Measurements from ENCODE around the gene PRICKLE1.
A peak's percentile ranks its signal among the peaks of the same experiment; 100 is the strongest.

The PRICKLE1 gene

DNA sequence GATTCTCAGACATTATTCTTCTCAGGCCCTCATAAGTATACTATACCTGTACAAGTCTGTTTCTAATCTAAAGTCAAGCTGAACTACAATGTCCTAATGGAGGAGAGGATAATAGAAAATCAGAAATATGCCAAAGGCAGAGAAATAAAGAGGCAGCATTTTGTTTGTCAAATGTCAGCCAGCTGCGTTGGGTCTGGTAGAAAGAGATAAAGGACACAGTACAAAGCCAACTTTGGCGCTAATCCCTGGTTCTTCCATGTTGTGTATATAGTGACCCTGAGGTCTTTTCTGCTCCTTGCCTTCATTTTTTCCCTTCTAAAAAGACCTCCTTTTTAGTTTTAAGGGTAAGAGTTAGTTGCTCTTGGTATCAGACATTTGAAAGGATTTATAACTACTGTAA, 103.1 kb downstream of the PRICKLE1 start:
- DNase-seq: no peak

DNA sequence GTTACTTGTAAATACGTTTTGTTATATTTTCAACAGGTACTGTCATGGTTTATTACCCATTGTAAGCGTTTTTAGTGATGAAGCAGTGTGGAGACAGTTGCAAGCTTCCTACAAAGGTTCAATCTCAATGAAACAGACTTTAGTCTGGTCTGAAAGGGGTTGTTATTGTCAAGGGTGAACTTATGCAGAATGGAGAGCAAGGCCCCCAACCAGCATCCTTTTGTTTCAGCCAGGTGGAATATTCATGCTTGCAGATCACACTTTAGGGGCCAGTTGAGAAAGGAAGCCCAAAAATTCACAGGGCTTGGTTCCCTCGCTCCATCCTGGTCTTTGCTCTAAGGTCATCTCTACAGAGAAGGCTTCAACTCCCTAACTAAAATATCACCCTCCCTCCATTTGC, 103.7 kb downstream of the PRICKLE1 start:
- DNase-seq: no peak

DNA sequence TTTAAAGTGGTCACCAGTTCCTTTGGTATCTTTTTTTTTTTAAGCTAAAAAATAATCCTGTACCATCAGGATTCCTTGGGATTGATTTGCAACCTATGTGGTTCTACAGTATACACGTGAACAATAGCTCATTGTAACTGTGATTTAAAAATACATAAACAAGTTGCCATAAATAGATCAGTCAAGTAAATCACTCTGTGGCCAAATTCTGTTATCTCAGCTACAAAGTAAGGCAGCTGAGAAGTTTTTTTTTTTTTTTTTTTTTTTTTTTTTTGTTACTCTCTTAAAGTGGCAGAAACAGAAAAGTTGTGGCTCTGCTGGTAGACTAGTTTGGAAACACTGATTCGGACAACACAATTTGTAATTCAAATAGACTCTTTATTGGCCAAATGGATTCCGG, 104.5 kb downstream of the PRICKLE1 start:
- DNase-seq: no peak

DNA sequence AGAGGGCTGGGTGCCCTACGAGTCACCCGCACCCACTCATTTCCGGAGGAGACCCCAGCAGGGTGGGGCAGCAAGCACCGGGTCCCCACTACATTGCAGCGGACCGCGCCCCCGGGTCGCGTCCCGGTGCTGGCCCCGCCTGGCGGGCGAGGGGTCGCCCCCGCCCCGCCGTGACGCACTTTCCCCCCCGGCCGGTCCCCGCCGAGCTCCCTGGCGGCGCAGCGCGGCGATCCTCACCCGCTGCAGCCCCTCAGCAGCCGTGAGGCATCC, 106.1 kb downstream of the PRICKLE1 start:
- DNase-seq: no peak

DNA sequence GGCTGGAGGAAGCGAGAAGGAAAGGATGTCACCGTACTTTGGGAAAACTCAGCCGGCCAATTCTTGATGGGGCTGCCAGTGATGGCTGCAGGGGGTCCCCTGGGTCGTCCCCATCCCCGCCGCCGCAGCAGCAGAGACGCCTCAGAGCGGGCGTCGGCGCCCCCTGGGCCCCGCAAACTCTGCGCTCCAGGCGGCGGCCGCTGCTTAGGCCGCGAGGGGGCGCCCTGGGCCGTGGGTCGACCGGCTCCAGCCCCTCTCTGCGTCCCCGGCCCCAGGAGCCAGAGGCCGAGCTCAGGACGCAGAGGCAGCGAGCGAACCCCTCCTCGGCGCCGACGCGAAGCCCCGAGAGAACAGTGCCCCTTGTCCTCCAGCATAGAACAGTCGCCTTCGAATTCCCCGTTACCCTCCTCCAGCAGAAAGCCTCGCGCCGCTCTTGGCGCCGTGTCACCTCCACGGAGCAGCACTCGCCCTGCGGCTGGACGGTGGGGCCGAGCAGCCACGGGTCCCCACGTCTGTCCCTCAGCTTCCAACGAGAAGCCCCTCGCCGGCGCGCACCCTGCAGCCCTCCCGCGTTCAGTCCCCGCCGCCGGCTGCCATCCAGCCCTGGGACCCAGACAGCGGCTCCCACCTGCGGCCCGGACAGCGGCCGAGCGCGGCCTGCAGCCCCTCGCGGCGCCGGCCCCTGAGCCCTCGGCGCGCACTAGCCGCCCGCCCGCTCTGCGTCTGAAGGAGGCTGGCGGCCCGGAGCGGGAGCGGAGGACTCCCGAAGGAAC, 106.6 kb downstream of the PRICKLE1 start:
- peak; percentile 94 for DNase-seq

DNA sequence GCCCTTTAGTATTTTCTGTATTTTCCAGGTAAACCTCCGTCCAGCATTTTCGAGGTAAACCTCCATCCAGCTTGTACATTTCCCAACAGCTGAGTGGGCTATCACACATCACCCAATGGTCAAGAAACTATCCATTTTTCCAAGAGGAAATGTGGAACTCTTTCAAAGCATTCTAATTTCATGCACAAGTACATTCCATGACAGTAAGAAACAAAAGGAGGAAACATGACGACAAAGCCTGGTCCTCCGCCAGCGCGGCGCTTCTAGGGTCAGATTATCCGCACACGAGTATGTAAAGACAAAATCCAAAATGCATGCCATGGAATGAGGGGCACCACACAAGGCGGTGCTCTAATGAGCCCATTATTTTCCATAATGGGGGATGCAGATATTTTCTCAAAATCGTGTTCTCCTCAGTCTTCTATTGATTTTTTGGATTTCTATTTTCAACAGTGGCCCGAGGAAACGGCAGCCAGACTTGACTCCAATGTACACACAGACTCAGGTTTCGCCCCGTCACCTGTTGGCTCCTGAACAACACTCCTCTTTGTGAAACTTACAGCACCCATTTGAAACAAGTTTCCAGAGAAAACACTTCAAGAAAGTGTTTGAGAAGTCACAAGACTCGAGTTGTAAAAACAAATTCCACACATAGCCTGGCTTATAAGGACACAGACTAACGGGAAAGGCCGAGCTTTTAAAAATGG, 107.4 kb downstream of the PRICKLE1 start:
- peak; percentile 74 for DNase-seq

DNA sequence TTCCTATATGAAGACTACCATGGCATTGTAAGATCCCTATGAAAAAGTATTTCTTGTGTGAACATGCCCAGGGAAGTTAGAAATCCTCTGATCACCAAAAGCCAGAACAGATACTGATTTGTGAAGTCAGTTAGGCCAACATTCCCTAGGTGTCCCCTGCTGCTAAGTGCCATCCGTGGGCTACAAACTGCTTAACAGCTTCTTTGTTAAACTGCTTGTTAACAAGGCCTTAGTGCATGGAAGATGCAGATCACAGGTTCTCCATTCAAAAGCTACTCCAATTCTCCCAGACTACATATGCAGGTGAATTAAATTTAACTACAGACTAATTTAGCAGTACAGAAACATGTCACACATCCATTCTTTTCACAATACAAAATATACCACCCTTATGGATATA, 108.2 kb downstream of the PRICKLE1 start:
- no peak for DNase-seq

DNA sequence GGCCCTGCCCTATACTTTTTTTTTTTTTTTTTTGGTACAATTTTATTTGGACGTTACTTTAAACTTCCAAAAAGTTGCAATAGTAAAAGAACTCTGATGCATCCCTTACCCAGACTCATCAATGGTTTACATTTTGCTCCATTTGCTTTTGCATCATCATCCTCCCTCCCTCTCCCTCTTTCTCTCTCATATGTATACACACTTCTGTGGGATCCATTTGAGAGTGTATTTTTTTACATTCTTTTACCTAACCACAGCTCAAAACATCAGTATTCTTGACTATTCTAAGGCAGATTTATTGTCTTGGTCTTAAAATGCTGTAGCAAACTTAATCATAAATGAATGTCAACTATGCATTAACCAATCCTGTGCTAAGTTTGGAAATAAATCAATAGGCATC, 111.6 kb downstream of the PRICKLE1 start:
- DNase-seq: no peak

DNA sequence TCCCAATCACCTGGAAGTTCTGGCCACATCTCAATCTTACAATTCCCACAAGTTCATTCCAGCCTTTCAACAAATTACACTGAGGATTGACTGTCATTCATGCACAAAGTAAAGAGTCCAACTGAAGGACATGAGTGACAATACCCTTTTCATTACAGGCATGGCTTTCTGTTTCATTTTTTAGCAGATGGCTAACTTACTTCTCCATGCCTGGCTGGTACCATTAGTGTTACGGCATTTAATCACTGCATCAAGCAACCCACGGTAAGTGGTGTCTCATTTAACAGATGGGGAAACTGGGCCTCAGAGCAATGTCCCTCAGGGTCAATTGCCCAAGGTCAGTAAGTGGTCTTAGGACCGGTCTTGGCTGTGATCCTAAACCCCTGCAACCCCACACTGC, 114.4 kb downstream of the PRICKLE1 start:
- peak; percentile 61 for DNase-seq

DNA sequence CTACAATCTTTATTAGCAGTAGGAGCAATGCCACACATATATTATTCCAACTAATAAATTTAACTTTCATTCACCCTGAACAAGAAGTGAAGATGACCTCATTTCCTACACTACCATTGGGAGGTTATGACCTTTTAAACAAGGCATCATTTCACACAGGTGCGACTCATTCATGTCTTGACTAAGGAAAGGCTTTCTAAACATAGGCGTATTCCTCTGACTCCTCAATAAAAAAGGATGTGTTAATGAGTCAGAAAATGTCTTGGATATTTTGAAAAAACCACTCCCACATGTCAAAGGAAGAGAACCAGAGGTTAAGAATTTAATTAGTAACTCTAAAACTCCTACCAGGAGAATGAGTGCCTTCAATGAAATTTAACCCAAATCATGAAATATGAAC, 115.2 kb downstream of the PRICKLE1 start:
- peak; percentile 42 for DNase-seq

DNA sequence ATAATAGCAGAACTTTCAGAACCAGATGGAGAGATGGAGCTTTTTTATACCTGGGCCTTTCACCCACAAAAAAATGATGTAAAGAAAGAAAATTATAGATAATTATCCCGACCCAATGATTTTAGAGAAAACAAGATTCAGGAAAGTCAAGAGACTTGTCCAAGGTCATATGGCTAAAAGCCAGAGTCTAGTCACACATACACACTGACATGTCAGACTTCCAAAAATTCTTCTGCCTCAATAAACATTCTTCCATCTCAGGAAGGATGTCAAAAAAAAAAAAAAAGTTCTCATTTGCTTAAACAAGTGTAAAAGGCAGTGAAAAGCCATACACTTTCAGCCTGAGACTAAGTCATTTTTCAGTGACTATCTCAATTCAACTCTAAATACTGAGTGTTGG, 116.0 kb downstream of the PRICKLE1 start:
- DNase-seq: no peak

DNA sequence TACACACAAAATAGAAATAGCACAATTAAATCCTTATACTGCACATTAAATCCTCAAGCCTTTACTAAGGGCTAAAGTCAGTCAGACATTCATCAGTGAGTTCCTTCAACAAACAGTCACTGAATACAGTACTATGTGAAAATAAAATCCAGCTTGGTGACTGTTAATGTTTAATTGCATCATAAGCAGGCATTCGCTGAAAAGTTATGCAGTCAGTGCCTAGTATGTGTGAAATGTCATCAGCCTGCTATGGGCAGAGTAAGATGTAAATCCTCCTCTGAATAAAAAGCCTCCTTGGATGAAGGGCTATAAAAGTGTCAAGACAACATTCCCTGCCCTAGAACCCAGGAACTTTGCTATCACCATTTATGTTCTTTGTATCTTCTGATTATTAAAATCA, 116.4 kb downstream of the PRICKLE1 start:
- DNase-seq: no peak

DNA sequence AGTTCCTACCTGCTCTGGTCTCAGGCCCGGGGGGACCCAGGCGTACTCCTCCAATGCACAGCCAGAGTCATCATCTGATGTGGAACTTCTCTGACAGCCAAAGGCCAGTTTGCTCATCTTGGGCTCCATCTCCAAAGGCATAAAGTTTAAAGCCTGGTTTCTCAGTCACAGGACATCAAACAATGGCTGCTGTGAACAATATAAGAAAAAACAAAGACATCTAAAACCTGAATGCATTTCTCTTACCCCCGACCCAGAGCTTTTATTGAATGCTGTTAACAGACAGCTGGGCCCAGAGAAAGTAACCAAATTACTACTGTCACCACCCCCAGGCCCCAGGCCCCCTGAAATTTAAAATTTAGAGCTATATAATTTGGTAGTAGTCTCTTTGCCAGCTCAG, 117.2 kb downstream of the PRICKLE1 start:
- DNase-seq: no peak

DNA sequence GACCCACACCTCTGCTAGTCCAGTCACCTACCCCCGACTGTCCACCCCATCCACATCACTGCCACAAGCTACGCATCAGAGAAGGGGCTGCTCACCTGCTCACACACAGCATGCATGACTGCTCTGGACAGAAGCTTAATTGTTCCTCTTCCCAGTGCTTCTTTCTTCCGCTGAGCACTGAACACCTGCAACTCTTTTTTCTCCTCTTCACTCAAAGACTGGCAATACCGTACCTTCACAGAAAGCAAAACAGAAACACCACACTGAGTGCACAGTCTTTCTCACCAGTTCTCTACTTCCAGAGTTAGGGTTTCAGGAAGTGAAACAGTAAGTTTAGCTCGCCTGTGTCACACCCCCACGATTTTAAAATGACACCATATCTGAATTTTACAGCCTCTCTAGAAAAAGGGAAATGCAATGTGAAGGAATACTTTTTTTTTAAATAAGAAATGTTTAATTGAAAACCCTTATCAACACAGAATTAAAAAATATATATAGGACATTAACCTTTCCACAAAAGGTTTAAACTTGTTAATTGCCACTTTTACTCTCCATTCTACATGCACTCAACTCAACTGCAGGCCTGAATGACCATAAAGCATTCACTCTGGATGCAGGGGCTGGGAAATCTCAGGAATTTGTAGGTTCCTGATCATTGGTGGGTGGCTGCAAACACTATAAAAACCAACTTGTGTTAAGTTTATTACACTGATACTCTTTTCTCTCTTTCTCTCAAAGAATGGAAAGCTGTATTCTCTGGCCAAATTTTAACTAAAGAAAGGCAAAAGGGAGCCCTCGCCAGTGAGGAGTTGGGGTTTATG, 120.0 kb downstream of the PRICKLE1 start:
- DNase-seq: peak; percentile 80

DNA sequence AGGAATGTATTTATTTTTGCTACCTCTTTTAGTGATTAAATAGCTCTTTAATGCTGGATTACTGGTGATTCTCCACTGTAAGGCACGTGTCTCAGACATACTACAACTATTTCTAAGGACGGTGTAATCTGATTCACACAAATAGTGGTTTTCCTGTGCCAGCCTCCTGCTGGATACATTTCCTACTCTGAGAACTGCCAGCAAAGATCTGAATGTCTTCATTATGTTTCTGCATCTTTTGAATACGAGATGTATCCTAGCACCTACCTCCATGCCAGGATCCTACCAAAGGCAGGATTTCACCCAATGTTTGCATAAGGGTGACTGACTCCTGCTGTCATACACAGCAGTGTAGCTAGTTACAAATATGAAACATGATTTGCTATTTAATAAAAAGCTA, 120.6 kb downstream of the PRICKLE1 start:
- DNase-seq: peak; percentile 80

DNA sequence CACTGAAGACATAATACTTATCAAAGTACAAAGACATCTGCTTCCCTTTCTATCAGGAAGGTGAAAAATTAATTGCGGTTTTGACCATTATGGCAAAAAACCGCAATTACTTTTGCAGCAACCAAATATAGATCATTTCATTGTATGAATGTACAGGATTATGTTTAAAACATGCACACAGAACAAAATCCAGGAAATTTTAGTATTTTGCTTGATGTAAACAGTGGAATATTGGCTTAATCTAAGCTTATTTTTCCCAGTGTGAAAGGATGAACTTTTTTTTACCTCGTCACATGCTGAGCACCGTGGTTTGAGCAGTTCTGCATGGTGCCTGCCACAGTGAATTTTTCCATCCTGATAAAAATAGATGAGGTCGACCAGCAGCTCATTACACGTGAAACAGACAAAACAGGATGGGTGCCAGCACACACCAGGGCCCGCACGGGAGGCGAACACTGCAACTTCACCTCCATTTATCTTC, 121.2 kb downstream of the PRICKLE1 start:
- no peak for DNase-seq

DNA sequence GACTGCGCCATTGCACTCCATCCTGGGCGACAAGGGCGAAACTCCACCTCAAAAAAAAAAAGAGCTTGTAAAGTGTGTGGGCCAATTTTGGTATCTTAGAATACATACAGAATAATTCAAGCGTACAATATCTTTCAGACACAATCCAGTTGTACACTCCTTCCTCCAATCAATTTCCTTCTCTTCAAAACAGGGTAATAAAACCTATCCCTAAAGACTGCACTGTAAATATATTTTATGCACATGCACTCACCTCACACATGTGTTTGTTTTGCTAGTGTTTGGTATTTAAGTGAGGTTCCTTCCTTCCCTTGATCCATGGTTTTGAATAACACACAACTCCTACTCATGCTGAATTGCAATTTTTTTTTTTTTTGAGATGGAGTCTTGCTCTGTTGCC, 125.9 kb downstream of the PRICKLE1 start:
- no peak for DNase-seq

DNA sequence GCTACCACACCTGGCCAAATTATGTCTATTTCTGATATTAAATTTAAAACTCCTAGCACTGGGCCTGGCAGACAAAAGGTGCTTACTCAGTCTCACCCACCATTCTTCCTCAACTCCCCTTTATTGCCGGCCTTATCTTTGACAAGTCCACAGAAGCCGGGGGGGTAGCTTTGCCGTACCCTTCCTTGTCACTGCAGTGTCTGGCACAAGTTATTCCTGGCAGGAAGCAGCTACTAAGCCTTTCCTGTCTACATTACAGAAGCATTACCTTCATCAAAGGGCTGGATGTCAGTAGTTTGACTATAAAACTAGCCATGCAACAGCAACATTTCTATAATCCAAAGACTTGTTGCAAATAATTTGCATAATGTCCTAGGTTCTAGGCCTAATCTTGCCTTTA, 127.1 kb downstream of the PRICKLE1 start:
- no peak for DNase-seq

DNA sequence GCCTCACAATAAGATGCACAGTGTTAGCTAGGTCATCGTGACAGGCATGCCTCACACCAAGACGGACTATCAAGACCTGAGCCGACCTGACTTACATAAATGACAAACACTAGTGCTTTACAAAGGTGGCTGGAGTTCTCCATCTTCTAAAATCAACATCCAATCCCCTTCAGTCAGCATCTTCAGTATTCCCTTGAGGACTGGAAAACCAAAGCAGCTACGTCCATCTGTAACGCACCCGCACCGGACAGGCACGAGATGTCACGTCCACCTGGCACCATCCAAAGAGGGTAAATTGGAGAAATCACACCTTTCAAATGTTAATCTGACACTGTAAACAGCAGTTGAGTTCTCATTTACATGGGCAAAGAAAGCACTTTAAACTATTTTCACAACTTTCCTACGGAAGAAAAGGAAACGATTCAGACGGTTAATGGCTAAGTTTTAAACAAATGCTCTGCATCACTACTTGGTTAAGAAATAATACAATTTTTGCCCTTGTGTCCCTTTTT, 130.2 kb downstream of the PRICKLE1 start:
- no peak for DNase-seq

DNA sequence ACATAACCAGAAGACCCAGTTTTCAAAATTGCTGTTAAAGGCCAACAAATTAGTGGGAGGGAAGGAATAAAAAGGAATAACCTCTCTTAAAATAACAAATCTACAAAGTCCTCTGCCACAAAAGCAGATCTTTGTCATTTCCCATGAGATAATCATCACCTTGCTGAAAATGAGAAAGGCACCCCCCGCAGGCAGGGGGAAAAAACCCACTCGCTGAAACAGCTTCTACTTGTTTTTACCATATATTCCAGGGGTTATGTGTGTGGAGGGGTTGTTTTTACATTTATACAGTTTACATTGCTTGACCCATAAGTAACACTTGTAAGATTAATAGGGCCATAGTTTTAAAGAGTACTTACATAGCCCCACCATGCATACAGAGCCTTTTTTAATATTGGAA, 131.0 kb downstream of the PRICKLE1 start:
- no peak for DNase-seq

DNA sequence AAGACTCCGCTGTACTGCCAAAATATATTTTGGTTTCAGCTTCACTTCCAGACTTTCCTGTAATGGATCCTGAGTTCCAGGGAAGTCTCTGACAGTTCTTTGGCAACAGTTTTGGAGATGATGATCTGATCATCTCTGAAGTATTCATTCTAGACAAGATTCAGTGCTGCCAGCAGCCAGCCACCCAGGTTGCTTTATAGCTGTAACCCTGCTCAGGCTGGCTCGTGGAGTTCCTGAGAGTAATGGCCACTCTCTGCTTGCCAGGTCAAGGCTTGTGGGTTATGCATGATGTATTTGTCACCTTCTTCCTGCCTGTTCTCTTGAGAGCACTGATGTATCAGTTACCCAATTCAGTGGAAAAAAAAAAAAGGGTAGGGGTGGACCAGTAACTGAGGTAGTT, 139.3 kb downstream of the PRICKLE1 start:
- DNase-seq: no peak

DNA sequence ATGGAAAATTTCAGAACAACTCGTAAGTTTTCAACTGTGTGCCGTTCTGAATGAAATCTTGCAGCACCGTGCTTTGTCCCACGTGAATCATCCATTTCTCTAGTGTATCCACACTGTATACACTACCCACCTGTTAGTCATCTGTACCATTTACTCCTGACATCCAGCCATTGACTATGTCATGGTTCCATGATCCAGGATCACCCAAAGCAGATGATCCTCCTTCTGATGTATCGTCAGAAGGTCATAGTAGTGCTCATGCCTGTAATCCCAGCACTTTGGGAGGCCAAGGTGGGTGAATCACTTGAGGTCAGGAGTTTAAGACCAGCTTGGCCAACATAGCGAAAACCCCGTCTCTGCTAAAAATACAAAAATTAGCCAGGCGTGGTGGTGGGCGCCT, 140.7 kb downstream of the PRICKLE1 start:
- no peak for DNase-seq

DNA sequence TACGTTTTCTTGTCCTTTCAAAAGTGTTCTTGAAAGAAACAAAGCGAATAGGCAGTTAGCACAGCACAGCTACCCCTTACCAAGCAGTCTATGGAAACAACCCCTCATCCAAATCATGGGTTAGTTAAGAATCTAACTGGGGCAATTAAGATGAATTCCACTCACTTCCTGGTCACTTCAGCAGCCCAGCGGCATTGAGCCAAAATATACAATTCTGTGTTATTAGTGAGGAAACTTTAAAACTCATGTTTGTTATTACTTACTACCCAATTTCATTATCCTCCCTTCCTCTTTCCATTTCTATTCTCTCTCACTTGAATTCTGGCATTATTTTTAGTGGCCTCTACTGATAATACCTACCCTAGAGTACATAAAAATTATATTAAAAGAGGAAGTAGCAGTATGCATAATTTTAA, 142.2 kb downstream of the PRICKLE1 start:
- no peak for DNase-seq

DNA sequence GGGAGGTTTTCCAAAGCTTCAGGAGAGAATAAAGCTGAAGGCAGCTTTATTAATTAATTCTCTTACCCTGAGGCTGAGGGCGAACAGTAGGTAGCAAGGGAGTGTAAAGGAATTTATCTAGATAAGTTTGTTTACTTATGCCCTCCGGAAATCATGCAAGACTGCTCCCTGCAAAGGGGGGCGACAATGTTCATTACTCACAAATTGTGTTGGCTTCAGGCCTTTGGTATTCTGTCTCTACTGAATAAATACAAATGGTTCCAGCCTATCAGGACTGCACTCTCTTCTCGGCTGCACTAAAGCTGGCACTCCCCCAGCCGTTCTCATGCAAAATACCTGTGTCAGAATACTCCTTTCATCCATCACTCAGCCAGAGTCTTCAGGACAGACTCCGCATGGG, 142.8 kb downstream of the PRICKLE1 start:
- no peak for DNase-seq
